Sigmoid colon (tissue), 4 donors: ENCODE data around the gene ULK3.

Source experiments
- EP300 ChIP-seq, 4 donors: sonication (generic); formaldehyde crosslinking; IDR thresholded peaks; one replicate each; pipeline ENCODE4 v1.6.1; 2017; ENCODE audit warnings: antibody characterized with exemption in 4 of 4
- POLR2A ChIP-seq, 2 donors: fragments of 450-650 bp; IDR thresholded peaks; one replicate each; pipeline ENCODE4 v1.6.1; 2016; ENCODE audit warnings: antibody characterized with exemption in 2 of 2, mild to moderate bottlenecking in 2 of 2, moderate library complexity in 2 of 2
- POLR2AphosphoS5 ChIP-seq, 4 donors: sonication (generic); formaldehyde crosslinking; IDR thresholded peaks; one replicate each; pipeline ENCODE4 v1.6.1; 2017; ENCODE audit warnings: antibody characterized with exemption in 4 of 4
- TF ChIP-seq, protein P1 (sequence below), 4 experiments: fragments of 450-650 bp in 3 of 4; fragments of 200-600 bp in 1 of 4; IDR thresholded peaks; one replicate each; pipeline ENCODE4 v1.5.1; 2016 to 2019; ENCODE audit warnings: antibody characterized with exemption in 4 of 4, mild to moderate bottlenecking in 3 of 4, moderate library complexity in 2 of 4

DNA sequence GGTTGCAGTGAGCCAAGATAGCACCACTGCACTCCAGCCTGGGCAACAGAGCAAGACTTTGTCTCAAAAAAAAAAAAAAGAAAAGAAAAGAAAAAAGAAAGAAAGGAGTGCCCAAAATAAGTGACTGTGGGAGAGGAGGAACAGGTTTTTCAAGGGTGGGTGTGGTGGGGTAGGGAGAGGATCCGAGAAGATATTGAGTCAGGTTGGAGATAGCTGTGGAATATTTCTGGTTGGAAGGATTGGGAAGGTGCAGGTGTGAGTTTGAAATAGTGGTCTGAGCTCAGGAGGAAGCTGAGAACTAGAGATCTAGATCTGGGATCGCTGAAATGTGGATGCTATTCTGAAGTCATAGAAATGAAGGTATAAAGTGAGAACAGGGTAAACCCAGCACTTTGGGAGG, 22.4 kb upstream of the ULK3 start:
- no peak for TF ChIP-seq POLR2A (IDR thresholded peaks at IDR 0.05)
- TF ChIP-seq, protein P1, sequence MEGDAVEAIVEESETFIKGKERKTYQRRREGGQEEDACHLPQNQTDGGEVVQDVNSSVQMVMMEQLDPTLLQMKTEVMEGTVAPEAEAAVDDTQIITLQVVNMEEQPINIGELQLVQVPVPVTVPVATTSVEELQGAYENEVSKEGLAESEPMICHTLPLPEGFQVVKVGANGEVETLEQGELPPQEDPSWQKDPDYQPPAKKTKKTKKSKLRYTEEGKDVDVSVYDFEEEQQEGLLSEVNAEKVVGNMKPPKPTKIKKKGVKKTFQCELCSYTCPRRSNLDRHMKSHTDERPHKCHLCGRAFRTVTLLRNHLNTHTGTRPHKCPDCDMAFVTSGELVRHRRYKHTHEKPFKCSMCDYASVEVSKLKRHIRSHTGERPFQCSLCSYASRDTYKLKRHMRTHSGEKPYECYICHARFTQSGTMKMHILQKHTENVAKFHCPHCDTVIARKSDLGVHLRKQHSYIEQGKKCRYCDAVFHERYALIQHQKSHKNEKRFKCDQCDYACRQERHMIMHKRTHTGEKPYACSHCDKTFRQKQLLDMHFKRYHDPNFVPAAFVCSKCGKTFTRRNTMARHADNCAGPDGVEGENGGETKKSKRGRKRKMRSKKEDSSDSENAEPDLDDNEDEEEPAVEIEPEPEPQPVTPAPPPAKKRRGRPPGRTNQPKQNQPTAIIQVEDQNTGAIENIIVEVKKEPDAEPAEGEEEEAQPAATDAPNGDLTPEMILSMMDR (IDR thresholded peaks at IDR 0.05) = no peak
- TF ChIP-seq EP300 (IDR thresholded peaks at IDR 0.05) = no peak
- TF ChIP-seq POLR2AphosphoS5 (IDR thresholded peaks at IDR 0.05) = no peak
